ENCODE measurements around the gene PIGU.
"Not testable (repeated sequence)": the region's sequence is repeated elsewhere in the genome, so short reads cannot be mapped to it uniquely, and the experiment has no call there.

Gene PIGU, protein sequence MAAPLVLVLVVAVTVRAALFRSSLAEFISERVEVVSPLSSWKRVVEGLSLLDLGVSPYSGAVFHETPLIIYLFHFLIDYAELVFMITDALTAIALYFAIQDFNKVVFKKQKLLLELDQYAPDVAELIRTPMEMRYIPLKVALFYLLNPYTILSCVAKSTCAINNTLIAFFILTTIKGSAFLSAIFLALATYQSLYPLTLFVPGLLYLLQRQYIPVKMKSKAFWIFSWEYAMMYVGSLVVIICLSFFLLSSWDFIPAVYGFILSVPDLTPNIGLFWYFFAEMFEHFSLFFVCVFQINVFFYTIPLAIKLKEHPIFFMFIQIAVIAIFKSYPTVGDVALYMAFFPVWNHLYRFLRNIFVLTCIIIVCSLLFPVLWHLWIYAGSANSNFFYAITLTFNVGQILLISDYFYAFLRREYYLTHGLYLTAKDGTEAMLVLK

DNA sequence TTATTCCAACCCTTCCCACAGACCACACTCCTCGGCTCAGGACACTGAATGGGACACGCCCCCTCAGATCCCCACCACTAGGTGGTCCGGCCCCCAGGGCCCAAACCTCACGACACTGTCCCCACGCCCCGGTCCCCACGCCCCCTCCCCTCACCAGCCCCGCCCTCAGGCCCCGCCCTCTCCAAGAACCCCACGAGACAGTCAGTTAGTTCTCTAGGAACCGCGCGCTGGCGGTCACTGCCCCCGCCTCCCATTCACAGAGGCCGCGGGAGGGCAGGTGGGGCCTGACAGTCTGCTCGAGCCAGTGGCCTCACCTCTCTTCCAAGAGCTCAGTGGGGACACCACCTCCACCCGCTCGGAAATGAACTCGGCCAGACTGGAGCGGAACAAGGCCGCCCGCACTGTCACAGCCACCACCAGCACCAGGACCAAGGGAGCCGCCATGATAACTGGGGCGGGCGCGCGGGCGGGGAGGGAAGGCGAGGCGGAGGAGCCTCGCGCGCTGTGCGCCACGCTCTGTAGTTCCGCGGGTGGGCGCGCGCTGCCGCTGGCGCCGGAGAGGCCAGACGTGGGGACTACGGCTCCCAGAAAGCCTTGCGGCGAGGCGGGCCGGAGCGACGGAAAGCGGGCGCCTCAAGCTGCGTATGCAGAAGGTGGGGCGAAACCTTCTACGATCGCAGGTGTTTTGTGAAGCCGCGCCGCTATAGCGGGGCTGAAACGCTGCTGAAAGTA is at the start of gene PIGU:
TSS of gene PIGU (minus strand) at position 451 of the 732 bp plus-strand sequence. CDS start at position 444, 7 bp downstream.
- DNase-seq (ENCODE audit: low read depth, low spot score) = peak; percentile 78

DNA sequence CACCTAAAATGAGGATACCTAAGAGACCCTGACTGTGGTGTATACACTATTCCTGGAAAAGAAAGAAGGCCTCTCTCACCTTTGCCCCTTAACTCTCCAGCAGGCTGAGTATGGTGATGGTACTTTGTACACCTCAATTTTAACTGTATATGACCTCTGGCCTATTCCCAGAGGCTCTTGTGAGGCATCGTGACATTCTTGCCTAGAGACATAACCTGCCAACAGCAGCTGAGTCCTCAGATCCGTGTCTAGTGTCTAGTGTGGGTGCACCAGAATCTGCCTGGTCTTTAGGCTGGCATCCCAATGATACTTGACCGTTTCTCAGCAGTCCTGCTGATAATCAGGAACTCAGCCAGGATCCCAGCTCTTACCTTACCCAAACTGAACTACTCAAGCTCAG is 47.3 kb upstream of the PIGU start:
- DNase-seq (ENCODE audit: low read depth, low spot score) = no peak

DNA sequence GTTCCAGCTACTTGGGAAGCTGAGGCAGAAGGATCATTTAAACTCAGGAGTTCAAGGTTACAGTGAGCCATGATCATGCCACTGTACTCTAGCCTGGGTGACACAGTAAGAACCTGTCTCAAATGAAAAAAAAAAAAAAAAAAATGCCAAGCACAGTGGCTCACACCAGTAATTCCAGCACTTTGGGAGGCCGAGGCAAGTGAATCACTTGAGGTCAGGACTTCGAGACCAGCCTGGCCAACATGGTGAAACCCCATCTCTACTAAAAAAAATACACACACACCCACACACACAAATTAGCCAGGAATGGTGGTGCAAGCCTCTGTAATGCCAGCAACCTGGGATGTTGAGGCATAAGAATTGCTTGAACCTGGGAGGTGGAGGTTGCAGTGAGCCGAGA is 45.7 kb upstream of the PIGU start:
- not testable (repeated sequence) for DNase-seq (ENCODE audit: low read depth, low spot score)

DNA sequence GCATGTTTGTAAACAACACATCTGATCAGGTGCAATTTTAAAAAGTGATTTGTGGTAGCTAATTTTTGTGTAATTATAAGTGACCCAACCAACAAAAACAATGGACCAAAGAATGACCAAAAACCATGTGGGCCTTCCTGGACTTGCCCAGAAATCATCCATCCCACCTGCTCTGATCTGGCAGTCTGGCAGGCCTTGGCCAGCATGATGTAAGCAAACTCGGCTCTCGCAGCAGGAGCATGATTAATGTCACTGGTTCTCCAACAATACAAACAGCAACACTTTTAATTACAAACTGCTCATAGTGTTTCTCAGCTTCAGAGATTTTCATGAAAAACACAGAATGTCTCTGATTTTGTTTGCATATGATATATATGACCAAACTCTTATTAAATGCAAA is 43.4 kb upstream of the PIGU start:
- no peak for DNase-seq (ENCODE audit: low read depth, low spot score)

DNA sequence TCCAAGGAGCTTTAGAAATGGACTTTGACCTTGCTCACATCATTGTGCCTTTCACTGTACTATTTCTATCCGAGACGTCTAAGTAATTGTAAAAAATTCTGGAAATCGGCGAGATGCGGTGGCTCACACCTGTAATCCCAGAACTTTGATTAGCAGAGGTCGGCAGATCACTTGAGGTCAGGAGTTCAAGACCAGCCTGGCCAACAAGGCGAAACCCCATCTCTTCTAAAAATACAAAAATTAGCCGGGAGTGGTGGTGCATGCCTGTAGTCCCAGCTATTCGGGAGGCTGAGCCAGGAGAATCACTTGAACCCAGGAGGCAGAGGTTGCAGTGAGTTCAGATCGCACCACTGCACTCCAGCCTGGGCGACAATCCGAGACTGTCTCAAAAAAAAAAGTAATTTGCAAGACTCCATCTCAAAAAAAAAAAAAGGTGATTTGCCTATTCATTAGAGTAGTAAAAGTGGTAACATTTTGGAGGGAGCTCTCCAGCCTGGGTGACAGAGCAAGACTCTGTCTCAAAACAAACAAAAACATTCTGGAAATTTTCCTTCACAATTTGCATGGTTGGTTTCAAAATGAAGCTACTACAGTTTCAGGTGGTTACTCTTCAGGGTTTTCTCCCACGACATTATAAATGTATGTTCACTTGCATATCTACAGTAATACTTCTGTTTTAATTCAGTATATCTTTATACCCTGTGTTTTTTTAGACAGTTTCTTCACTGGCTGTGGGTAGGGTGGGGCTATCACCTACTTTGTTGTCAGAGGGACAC is 42.5 kb upstream of the PIGU start:
- not testable (repeated sequence) for DNase-seq (ENCODE audit: low read depth, low spot score)

DNA sequence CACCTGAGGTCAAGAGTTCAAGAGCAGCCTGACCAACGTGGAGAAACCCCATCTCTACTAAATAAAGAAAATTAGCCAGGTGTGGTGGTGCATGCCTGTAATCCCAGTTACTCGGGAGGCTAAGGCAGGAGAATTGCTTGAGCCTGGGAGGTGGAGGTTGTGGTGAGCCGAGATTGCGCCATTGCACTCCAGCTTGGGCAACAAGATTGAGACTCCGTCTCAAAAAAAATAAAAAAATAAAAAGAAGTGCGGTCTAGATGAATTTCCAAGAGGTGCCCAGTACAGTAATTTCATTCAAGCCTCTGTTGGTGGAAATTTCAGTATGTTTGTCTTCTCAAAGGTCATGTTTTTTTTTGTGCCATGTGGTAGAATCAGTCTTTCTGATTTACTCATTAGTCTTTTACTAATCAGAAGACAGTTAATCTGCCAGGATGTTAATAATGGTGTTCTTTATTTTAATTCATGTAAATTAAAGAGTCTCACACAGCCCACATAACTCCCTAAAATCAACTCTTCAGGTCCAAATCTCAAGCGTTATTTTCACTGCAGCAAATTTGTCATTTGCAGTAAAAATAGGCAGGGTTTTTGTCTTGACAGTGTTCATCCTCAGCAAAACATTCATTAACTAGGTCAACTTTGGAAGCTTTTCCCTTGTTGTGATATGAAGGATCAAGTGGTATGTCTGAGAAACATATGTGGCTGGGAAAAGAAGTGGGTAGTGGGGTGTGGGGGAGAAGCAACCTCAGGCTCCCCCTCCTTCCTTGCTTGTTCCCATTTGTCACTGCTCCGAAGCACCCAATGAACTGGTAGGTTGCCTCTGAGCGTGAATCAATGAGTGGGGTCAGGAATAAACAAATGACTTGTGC is 40.6 kb upstream of the PIGU start:
- no peak for DNase-seq (ENCODE audit: low read depth, low spot score)

DNA sequence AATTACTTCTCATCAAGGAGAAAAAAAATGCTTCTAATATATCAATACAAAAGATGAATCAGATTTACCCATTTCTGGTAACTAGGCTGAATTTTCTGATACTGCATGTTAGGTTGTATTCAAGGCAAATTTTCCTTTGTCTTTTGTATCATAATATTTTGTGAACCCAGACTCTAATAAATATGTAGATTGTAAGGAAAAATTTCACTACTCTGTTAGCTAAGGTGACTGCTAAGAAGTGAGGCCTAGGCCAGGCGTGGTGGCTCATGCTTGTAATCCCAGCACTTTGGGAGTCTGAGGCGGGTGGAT is 40.0 kb upstream of the PIGU start:
- DNase-seq (ENCODE audit: low read depth, low spot score) = no peak

DNA sequence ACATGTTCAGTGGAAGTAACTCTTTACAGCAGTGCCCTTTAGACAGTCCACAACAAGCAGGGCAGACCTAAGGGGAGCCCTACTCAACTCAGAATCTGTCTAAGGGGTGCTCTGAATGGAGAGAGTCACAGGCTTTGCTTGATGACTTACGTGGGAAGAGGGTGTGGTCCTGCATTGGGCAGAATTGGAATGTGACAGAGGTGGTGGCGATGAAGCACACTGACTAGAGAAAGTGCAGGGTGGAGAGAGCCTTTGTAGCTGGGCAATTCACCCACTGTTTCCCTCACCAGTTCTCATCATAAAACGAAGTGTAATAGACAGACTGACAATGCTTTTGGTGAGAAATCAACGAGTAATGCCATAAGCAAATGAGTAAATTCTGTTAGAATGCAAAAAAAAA is 38.5 kb upstream of the PIGU start:
- DNase-seq (ENCODE audit: low read depth, low spot score) = no peak

DNA sequence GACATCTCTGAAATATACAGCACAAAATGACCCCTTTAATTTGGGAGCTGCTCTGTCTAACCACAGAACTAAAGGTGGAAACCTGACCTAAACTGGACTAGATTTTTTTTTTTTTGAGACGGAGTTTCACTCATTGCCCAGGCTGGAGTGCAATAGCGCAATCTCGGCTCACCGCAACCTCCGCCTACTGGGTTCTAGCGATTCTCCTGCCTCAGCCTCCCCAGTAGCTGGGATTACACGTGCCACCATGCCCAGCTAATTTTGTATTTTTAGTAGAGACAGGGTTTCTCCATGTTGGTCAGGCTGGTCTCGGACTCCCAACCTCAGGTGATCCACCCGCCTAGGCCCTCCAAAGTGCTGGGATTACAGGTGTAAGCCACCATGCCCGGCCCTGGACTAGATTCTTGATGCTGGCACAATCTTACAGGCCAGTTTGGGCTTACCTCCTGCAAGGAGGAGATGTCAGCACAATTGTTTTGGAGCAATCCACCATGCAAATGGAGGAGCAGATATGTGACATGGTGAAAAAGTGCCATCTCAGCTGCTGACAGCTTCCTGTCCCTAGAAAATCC is 37.1 kb upstream of the PIGU start:
- DNase-seq (ENCODE audit: low read depth, low spot score) = not testable (repeated sequence)

DNA sequence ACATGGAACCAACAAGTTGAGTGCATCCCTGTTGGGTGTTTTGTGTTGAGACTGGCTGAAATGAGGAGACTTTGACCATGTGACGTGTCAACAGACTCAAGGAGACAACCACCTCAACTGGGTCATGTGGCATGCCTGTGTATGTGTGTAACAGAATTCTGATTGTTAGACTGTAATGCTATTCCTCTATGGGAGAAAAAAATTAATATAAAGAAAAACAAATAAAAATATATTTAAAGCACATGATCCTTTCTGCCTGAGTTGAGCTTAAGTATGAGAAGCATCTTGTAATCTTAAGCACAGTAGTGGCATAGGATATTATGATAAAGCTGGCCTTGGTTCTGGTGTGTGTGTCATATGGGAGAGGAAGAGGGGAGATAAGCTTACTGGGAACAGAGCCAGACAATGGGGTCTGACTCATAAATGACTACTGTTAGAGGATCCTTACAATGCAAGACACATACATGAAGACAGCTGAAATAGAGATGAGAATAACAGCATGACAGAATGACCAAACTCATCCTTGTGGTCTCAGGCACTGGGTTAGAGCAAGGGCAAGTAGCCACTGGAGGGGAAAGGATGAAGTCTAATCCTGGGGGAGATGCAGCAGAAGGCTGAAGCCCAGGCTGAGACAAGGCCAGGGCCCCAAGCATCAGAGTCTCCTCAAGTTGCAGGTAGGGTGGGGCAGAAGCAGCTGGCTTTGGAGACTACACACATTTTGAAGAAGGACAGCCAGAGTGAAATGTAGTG is 36.5 kb upstream of the PIGU start:
- no peak for DNase-seq (ENCODE audit: low read depth, low spot score)

DNA sequence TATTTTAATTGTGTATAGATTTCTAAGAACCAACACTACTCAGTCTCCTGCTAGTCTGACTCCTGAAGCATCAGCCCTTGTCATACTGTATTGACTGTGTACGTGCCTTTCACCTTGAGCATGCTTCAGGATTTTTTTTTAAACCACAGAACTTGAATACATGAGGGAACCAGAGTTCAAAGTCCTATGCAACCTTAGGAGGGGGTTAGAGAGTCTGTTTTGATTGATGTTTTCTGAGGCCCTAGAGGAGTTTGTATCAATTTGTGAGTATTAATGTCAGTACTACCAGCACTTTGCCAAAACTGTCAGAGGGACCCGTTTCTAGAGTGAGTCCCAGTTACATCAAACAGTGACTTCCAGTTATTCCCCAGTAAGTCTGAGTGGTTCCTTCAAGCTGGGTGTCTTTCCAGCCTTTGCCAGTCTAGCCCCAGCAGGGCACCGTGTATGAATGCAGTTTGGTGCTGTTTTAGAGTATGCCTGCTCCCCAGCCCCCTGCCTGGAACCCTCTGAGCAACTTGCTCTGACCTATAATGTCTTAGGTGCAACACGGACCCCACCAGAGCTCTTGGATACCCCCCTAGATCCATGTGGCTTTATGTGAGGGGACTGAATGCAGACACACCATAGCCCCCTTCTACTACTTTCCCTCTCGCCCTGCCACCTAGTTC is 35.8 kb upstream of the PIGU start:
- no peak for DNase-seq (ENCODE audit: low read depth, low spot score)

DNA sequence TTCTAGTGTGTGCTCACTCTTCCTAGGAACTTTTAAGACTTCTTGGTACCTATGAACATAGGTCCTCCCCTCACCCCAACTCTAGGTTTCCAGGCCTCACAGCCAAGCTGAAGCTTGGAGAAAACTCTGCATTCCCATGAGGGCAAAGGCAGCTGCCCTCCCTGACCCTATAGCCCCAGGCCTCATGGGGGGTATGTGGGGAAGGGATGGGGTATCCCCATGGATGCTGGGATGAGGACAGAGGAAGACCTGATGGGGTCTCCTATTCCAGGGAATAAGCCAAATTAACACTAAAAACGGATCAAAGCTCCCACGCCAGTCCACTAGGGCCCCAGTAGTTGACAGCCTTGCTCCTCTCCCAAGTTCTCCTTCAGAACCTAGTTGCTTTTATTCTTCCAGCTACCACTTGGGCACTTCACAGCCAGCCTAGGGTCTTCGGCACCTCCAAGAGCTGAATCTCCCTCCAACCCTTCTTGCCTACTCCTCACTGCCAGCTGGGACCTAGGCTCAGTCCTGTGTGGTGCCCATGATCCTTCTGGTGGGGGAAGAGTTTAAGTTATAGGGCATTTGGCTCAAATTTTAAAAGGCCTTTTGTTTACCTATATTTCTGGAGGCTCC is 35.0 kb upstream of the PIGU start:
- no peak for DNase-seq (ENCODE audit: low read depth, low spot score)

DNA sequence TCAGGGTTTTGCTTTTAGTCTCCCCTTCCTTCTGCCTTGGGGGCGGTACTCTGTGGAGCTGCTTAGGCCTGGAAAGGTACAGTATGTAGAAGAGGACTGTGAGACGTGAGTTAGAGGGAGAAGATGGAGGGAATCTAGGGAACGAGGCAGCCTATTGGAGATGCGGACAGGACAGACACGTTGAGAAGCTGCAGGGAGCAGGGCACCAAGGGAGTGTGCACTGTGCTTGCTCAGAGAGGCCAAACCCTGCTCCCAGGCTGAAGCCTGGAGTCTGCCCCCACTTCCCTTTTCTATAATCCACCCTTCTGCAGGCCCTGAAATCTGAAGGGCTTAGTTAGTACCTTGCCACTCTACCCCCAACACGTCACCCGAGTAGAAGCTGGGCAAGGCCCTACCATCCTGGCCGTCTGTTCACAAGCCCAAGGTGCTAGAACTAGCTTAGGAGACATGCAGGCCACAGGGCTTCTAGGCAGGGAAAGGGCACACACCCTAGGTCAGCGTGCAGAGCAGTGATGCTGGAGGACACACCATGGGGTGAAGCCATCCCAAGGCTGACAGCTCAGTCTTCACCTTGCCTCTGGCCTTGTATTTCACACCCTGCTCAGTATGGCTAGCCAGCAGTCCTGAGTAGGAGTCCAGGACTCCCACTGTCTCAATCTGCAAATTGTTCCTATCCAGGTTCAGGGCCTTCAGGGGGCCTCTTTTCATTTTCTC is 34.1 kb upstream of the PIGU start:
- no peak for DNase-seq (ENCODE audit: low read depth, low spot score)

DNA sequence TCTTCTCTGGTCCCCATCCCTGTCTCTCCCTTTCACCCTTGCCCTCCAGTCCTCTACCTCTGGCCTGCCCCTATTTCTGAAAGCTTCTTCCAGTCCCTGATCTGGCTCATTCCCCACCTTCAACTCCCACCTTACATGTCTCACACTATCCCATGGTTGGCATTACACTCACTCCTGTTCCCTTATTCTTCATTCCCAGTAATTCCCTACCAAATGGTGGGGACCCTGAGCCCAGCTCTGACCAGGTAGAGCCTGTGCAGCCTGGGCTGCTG is 33.6 kb upstream of the PIGU start:
- DNase-seq (ENCODE audit: low read depth, low spot score) = no peak

DNA sequence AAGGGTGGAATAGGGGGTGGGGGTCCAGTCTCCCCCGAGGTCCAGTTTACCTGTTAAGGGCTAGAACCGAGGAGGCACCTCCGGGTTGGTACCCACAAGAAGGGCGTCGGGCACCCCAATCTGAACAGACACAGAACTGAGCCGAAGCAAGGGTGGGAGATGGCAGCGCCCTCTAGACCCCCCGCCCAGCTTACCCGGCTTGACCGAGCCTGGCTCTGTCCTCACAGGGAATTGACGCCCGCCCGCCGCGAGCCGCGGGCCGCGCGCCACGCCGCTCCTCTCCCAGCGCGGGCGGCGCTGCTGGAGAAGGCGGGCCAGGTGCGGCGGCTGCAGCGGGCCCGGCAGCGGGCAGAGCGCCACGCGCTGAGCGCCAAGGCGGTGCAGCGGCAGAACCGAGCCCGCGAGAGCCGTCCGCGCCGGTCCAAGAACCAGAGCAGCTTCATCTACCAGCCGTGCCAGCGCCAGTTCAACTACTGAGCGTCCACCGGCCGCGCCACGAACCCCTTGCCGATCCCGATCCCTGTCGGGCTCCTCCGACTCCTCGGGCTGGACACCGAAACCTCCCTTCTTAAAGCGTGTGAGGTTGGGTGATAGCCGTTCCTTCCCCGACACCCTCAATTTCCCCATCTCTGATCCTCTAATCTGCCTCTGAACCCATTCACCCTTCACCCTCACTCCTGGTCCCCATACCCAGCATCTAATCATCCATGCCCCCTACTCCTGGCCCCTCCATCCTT is 33.1 kb upstream of the PIGU start:
- no peak for DNase-seq (ENCODE audit: low read depth, low spot score)

DNA sequence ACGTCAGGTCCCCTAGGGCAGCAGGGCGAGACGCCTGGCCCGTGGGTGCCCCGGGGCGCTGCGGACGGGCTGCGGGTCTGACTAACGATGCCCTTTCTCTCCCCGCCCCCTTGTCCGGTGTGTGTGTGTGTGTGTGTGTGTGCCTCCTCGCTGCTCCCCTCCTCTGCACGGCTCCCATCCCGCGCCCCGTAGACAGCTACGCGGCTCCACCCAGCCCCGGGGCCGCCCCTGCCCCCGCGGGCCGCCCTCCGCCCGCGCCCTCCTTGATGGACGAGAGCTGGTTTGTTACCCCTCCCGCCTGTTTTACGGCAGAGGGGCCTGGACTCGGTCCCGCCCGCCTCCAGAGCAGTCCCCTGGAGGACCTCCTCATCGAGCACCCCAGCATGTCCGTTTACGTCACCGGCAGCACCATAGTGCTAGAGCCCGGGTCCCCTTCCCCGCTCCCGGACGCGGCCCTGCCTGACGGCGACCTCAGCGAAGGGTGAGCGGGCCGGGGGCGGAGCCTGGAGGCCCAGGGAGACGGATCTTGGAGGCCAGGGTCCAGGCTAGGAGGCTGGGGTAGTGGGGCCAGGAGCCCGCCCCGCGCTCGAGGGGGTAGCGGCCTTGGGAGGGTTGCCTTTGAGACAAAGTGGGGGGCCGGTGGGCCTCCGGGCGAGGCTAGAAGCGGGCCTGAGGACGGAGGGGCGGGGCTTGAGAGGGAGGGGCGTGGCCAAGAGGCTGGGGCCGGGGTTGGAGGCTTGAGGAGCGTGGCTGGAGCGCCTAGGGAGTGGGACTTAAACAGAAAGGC is 32.3 kb upstream of the PIGU start:
- DNase-seq (ENCODE audit: low read depth, low spot score) = no peak

DNA sequence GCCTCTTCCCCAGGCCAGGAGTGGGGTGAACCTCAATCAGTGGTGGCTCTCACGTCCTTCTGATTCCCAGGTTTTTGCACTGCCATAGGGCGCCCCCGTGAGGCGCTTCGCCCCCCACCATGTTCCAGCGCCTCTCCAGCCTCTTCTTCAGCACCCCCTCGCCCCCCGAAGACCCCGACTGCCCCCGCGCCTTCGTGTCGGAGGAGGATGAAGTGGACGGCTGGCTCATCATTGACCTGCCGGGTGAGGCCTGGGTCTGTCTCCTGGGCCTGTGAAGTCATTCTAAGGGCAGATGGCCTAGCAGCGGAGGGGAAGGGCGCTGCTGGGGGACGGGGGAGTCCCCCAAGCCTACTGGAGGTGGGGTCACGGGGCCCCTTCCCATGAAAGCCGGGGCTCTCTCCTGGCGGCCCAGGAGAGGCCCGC is 31.7 kb upstream of the PIGU start:
- no peak for DNase-seq (ENCODE audit: low read depth, low spot score)

Data from iPS DF 19.7 (cell line).